ENCODE measurements around the gene ST3GAL2.

ST3GAL2 gene

DNA sequence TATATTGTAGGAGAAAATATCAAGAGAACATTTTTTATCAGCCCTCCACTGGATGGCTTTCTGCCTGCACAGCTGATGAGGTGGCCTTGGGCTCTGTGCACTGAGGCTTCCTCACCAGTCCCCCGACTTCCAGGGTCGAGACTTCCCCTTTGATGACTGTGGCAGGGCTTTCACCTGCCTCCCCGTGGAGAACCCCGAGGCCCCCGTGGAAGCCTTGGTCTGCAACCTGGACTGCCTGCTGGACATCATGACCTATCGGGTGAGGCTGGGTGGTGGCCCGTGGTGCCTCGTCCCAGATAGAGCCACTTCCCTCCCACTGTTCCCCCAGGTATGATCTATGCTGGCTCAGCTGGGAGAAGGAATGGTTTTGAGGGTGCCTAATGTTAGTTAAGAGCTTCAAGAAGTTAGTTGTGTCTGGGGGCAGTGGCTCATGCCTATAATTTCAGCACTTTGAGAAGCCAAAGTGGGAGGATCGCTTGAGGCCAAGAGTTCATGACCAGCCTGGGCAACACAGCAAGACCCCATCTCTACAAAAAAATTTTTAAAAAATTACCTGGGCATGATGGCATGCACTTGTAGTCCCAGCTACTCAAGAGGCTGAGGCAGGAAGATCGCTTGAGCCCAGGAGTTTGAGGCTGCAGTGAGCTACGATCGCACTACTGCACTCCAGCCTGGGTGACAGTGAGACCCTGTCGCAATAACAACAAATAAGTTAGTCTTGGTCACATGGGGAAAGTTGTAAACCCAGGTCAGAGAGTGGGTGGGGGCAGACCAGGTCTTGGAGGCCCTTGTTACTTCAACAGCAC is 27.3 kb upstream of the ST3GAL2 start:
- TF ChIP-seq, protein P1, sequence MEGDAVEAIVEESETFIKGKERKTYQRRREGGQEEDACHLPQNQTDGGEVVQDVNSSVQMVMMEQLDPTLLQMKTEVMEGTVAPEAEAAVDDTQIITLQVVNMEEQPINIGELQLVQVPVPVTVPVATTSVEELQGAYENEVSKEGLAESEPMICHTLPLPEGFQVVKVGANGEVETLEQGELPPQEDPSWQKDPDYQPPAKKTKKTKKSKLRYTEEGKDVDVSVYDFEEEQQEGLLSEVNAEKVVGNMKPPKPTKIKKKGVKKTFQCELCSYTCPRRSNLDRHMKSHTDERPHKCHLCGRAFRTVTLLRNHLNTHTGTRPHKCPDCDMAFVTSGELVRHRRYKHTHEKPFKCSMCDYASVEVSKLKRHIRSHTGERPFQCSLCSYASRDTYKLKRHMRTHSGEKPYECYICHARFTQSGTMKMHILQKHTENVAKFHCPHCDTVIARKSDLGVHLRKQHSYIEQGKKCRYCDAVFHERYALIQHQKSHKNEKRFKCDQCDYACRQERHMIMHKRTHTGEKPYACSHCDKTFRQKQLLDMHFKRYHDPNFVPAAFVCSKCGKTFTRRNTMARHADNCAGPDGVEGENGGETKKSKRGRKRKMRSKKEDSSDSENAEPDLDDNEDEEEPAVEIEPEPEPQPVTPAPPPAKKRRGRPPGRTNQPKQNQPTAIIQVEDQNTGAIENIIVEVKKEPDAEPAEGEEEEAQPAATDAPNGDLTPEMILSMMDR (IDR thresholded peaks at IDR 0.05; ENCODE audit: low read depth, low read length) = no peak
- no peak for DNase-seq (ENCODE audit: extremely low read depth, low read depth)

DNA sequence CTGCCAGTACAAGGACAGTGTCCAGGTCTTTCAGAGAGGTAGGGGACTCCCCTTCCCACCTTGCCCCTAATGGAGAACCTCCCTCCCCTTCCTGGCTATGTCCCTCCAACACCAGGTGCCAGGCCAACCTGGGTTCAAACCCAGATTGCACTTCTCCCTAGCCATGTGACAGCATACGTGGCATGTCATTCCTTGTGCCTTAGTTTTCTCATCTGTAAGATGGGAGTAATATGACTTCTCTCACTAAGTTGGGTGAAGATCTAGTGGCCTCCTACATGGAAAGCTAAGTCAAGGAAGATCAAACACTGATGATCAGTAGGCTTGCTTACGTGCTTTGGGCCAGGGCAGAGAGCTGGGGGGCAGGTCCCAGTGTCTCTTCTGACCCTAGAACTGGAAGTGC is 24.3 kb upstream of the ST3GAL2 start:
- no peak for DNase-seq (ENCODE audit: extremely low read depth, low read depth)
- TF ChIP-seq, protein P1 (IDR thresholded peaks at IDR 0.05; ENCODE audit: low read depth, low read length) = no peak

DNA sequence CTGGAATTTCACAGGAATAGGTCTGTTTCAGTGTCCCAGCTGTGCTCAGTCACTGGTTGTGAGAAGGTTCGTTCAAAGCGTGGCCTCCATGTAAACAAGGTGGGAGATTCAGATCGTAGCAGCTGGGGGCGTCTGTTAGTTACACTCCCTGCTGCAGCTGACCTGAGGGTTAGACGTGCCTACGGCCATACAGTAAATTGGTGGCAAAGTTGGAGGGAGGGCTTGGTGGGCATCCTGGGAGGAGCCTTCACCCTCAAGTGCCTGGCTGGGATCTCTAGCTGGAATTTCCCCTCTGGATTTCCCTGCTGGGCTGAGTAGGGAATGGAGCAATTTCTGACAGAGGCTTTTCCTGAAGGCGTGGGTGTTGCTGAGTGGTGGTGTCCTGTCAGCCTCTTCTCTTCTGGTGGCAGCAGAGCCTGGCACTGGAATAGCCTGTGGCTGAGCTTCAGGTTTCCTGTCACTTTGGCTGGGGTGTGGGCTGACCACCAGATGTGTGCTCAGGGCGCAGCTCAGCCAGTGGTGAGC is 21.9 kb upstream of the ST3GAL2 start:
- TF ChIP-seq, protein P1 (IDR thresholded peaks at IDR 0.05; ENCODE audit: low read depth, low read length) = no peak
- DNase-seq (ENCODE audit: extremely low read depth, low read depth) = no peak

DNA sequence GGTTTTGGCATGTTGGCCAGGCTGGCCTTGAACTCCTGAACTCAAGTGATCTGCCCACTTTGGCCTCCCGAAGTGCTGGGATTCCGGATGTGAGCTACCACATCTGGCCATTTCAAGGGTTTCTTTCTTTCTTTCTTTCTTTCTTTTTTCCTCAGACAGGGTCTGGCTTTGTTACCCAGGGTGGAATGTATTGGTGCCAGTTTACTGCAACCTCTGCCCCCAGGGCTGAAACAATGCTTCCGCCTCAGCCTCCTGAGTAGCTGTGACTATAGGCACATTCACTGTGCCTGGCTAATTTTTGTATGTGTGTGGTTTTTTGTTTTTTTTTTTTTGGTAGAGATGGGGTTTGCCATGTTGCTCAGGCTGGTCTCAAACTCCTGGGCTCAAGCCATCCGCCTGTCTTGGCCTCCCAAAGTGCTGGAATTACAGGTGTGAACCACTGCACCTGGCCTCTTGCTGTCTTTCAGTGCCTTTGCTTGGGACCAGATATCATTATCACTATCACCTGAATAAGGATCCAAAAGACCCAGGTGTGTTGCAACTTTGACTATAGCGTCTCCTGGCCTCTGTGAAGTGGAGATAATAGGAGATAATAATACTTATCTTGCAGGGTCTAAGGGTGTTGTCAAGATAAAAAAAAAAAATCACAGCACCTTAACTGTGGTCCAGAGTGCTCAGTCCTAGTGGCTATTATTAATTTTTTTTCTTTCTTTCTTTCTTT is 18.7 kb upstream of the ST3GAL2 start:
- TF ChIP-seq, protein P1 (IDR thresholded peaks at IDR 0.05; ENCODE audit: low read depth, low read length) = no peak
- DNase-seq (ENCODE audit: extremely low read depth, low read depth) = no peak

DNA sequence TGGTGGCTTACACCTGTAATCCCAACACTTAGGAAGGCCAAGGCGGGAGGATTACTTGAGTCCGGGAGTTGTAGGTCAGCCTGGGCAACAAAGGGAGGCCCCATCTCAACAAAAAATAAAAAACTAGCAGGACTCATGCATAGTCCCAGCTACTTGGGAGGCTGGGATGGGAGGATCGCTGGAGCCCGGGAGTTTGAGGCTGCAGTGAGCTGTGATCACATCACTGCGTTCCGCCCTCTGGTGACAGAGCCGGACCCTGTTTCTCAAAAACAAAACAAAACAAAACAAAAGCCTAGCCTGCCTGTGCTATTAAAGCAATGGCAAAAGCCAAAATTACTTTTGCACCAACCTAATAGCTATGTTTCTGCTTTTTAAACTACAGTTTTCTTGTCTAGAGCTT is 17.0 kb upstream of the ST3GAL2 start:
- DNase-seq (ENCODE audit: extremely low read depth, low read depth) = no peak
- TF ChIP-seq, protein P1 (IDR thresholded peaks at IDR 0.05; ENCODE audit: low read depth, low read length) = no peak

DNA sequence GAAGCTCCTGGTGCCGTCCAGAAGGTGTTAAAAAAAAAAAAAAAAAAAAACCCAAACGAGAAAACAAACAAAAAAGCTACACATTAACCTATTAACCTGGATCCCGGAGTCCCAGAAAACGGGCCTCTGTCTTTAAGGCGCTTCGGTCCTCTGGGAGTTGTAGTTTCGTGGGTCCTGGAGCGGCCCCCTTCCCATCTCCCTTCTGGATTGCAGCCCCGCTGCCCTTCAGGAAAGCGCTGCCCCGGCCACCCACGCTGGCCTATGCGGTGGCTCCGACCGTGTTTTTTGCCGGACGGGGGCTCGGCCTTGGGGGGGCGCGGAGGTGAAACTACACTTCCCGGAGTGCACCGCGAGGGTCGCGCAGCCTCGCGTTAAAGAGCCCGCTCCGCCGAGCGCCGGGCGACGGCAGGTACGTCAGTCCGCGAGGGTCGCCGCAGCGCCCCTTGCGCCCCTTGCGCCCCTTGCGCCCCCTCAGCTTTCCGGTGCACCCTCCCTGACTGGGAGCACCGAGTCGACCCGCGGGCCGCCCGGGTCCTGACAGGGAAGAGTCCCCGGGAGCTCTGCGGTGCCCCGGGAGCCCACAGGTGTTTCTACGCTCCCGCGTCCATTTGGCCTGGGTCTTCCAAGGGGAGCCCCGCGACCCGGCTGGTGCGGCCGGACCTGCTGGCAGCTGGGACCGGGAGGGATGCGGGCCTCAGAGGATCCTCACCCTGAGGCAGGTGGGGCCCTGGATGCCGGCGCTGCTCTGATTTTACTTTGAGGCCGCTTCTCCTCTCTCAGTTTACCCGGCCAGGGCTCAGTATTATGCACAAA is 15.5 kb upstream of the ST3GAL2 start, which contains the start of gene FCSK:
FCSK (plus strand) TSS at position 374 of the 813 bp plus-strand sequence. CDS start 8,596 bp downstream, outside the sequence.
- no peak for DNase-seq (ENCODE audit: extremely low read depth, low read depth)
- TF ChIP-seq, protein P1 (IDR thresholded peaks at IDR 0.05; ENCODE audit: low read depth, low read length) = no peak

Measured in AG09319 (cell line).